ENCODE results near the gene RPS19.

Gene RPS19

GRCh38 chr19:41859618-41860418, at the start of gene RPS19:
TSS of gene RPS19 (plus strand) at chr19:41860255. CDS start at chr19:41860775, 520 bp downstream.
- peak; percentile 92 for DNase-seq (ENCODE audit: low read depth)
- peak; percentile 55 for TF ChIP-seq CTCF (IDR thresholded peaks at IDR 0.05; ENCODE audit: control insufficient read depth, insufficient read depth, low read depth, low read length, missing control alignments)
- H3K4me3 ChIP-seq (ENCODE audit: control insufficient read depth, low read depth, low read length): peak within 1 kb of the TSS; percentile 99

- TF ChIP-seq CTCF (IDR thresholded peaks at IDR 0.05; ENCODE audit: control insufficient read depth, insufficient read depth, low read depth, low read length, missing control alignments): no peak
- DNase-seq (ENCODE audit: low read depth): no peak
- no peak overlapping the region for H3K4me3 ChIP-seq (ENCODE audit: control insufficient read depth, low read depth, low read length)
Observed at GRCh38 chr19:41810301-41810700, 49.8 kb upstream of the RPS19 start.

GRCh38 chr19:41811036-41811435, 49.0 kb upstream of the RPS19 start:
- TF ChIP-seq CTCF (IDR thresholded peaks at IDR 0.05; ENCODE audit: control insufficient read depth, insufficient read depth, low read depth, low read length, missing control alignments): no peak
- DNase-seq (ENCODE audit: low read depth): no peak
- H3K4me3 ChIP-seq (ENCODE audit: control insufficient read depth, low read depth, low read length): no peak overlapping the region

- DNase-seq (ENCODE audit: low read depth): no peak
- no peak for TF ChIP-seq CTCF (IDR thresholded peaks at IDR 0.05; ENCODE audit: control insufficient read depth, insufficient read depth, low read depth, low read length, missing control alignments)
- H3K4me3 ChIP-seq (ENCODE audit: control insufficient read depth, low read depth, low read length): no peak overlapping the region
Observed at GRCh38 chr19:41811981-41812380, 48.1 kb upstream of the RPS19 start.

GRCh38 chr19:41813911-41814310, 46.1 kb upstream of the RPS19 start:
- DNase-seq (ENCODE audit: low read depth): no peak
- TF ChIP-seq CTCF (IDR thresholded peaks at IDR 0.05; ENCODE audit: control insufficient read depth, insufficient read depth, low read depth, low read length, missing control alignments): no peak
- H3K4me3 ChIP-seq (ENCODE audit: control insufficient read depth, low read depth, low read length): no peak overlapping the region

GRCh38 chr19:41815301-41815700, 44.8 kb upstream of the RPS19 start:
- no peak for TF ChIP-seq CTCF (IDR thresholded peaks at IDR 0.05; ENCODE audit: control insufficient read depth, insufficient read depth, low read depth, low read length, missing control alignments)
- no peak for DNase-seq (ENCODE audit: low read depth)
- H3K4me3 ChIP-seq (ENCODE audit: control insufficient read depth, low read depth, low read length): no peak overlapping the region

All from AG09309 (cell line).